ENCODE data around the gene CCDC192.

- TF ChIP-seq CTCF (IDR thresholded peaks at IDR 0.05): no peak
- no peak for TF ChIP-seq POLR2AphosphoS5 (IDR thresholded peaks at IDR 0.05)
Observed at GRCh38 chr5:127754706-127755105, 51.5 kb downstream of the CCDC192 start.
